Suprapubic skin (tissue), 3 donors: Measurements from ENCODE around the gene KIF21B.

Experiments used
- CTCF ChIP-seq, 2 donors: fragments of 200-600 bp in 1 of 2; fragments of 450-650 bp in 1 of 2; sonication (generic) in 1 of 2; IDR thresholded peaks; one replicate each; pipeline ENCODE4 v1.5.1; 2016 to 2019; ENCODE audit warnings: antibody characterized with exemption in 2 of 2, mild to moderate bottlenecking in 1 of 2, moderate library complexity in 1 of 2
- POLR2A ChIP-seq, 2 donors: fragments of 450-650 bp; IDR thresholded peaks; one replicate each; pipeline ENCODE4 v1.6.1; 2017; ENCODE audit warnings: antibody characterized with exemption in 2 of 2, mild to moderate bottlenecking in 2 of 2, moderate library complexity in 2 of 2

GRCh38 chr1:200967693-200968468 lies 55.6 kb downstream of the KIF21B start:
- TF ChIP-seq CTCF (IDR thresholded peaks at IDR 0.05), result no peak
- no peak for TF ChIP-seq POLR2A (IDR thresholded peaks at IDR 0.05)
